CD14-positive monocyte (primary cell): ENCODE results near the gene GRAMD1A. TPM values are rescaled to one million over a fixed set of nuclear protein-coding genes. Genes with fewer than 3 reads are reported as not detected.

Experiments used
- DNase-seq, 3 donors: peaks; one replicate each; pipeline ENCODE4 v3.0.0-alpha.2; 2011 to 2022
- H2AFZ ChIP-seq: 2 replicates; pipeline ENCODE4 v1.6.0; 2012; ENCODE audit warnings: mild to moderate bottlenecking, low read depth, low read length, inconsistent platforms; ENCODE audit not compliant: insufficient read depth, poor library complexity, severe bottlenecking
- H3K27ac ChIP-seq, 2 donors: 1 replicate in 1 of 2; 2 replicates in 1 of 2; pipeline ENCODE4 v1.5.1; 2012 to 2013; ENCODE audit warnings: low read length in 2 of 2, control low read depth in 1 of 2, inconsistent platforms in 1 of 2, low read depth in 1 of 2, mild to moderate bottlenecking in 1 of 2
- H3K27me3 ChIP-seq, 2 donors: one replicate each; pipeline versions ENCODE4 v1.6.0 to v1.6.1; 2011 to 2013; ENCODE audit warnings: low read length in 2 of 2; ENCODE audit not compliant: control insufficient read depth in 2 of 2, insufficient read depth in 2 of 2
- H3K36me3 ChIP-seq, 2 donors: replicated peaks in 1 of 2; 1 replicate in 1 of 2; 2 replicates in 1 of 2; pipeline versions ENCODE4 v1.5.1 to v1.6.1; 2012 to 2013; ENCODE audit warnings: low read length in 2 of 2, control low read depth in 1 of 2, inconsistent platforms in 1 of 2, mild to moderate bottlenecking in 1 of 2; ENCODE audit not compliant: insufficient read depth in 2 of 2, control insufficient read depth in 1 of 2
- H3K4me1 ChIP-seq, 2 donors: 1 replicate in 1 of 2; 2 replicates in 1 of 2; pipeline versions ENCODE4 v1.5.1 to v1.6.1; 2012 to 2013; ENCODE audit warnings: low read length in 2 of 2, control low read depth in 1 of 2, inconsistent platforms in 1 of 2, mild to moderate bottlenecking in 1 of 2, moderate library complexity in 1 of 2; ENCODE audit not compliant: insufficient read depth in 2 of 2, control insufficient read depth in 1 of 2
- H3K4me2 ChIP-seq: replicated peaks from 2 replicates; pipeline ENCODE3; 2012; ENCODE audit warnings: low read length, moderate library complexity, mild to moderate bottlenecking; ENCODE audit not compliant: poor library complexity, severe bottlenecking; ENCODE audit errors: extremely low read depth
- H3K4me3 ChIP-seq, 3 experiments: fragments of 200-600 bp in 1 of 3; sonication (generic) in 1 of 3; replicated peaks in 1 of 3; 1 replicate in 2 of 3; 2 replicates in 1 of 3; pipeline ENCODE4 v1.5.1; 2011 to 2013; ENCODE audit warnings: low read length in 3 of 3, mild to moderate bottlenecking in 3 of 3, control low read depth in 2 of 3, low read depth in 2 of 3, inconsistent platforms in 1 of 3, moderate library complexity in 1 of 3
- H3K79me2 ChIP-seq: 2 replicates; pipeline ENCODE4 v1.6.0; 2012; ENCODE audit warnings: mild to moderate bottlenecking, control low read depth, inconsistent platforms, low read length, moderate library complexity; ENCODE audit not compliant: insufficient read depth
- H3K9ac ChIP-seq: 2 replicates; pipeline ENCODE4 v1.6.0; 2017; ENCODE audit warnings: low read length, mild to moderate bottlenecking; ENCODE audit not compliant: insufficient read depth, poor library complexity, severe bottlenecking
- H3K9me3 ChIP-seq, 2 donors: replicated peaks in 1 of 2; 1 replicate in 1 of 2; 2 replicates in 1 of 2; pipeline versions ENCODE4 v1.5.1 to v1.6.1; 2012 to 2013; ENCODE audit warnings: low read length in 2 of 2, control low read depth in 1 of 2; ENCODE audit not compliant: control insufficient read depth in 1 of 2, insufficient read depth in 1 of 2
- H4K20me1 ChIP-seq: 2 replicates; pipeline ENCODE4 v1.6.0; 2012; ENCODE audit warnings: mild to moderate bottlenecking, low read length, control low read depth, moderate library complexity; ENCODE audit not compliant: insufficient read depth
- H3K27ac Mint-ChIP-seq, 7 donors: one replicate each; pipeline ENCODE4 v1.8.0; 2020; ENCODE audit warnings: mild to moderate bottlenecking in 7 of 7, mixed read lengths in 7 of 7, moderate library complexity in 6 of 7, inconsistent platforms in 2 of 7
- H3K27me3 Mint-ChIP-seq, 3 donors: one replicate each; pipeline ENCODE4 v1.8.0; 2021 to 2022; ENCODE audit warnings: low read depth in 3 of 3, mild to moderate bottlenecking in 3 of 3, mixed read lengths in 3 of 3, moderate library complexity in 3 of 3, inconsistent platforms in 1 of 3
- H3K36me3 Mint-ChIP-seq, 2 donors: one replicate each; pipeline ENCODE4 v1.8.0; 2020; ENCODE audit warnings: mixed read lengths in 2 of 2, inconsistent platforms in 1 of 2, mild to moderate bottlenecking in 1 of 2
- H3K4me1 Mint-ChIP-seq: one replicate; pipeline ENCODE4 v1.8.0; 2020; ENCODE audit warnings: mild to moderate bottlenecking, mixed read lengths
- H3K4me3 Mint-ChIP-seq, 2 donors: one replicate each; pipeline ENCODE4 v1.8.0; 2020; ENCODE audit warnings: mild to moderate bottlenecking in 2 of 2, mixed read lengths in 2 of 2, moderate library complexity in 1 of 2
- H3K9me3 Mint-ChIP-seq, 7 donors: one replicate each; pipeline ENCODE4 v1.8.0; 2020 to 2022; ENCODE audit warnings: mixed read lengths in 7 of 7, mild to moderate bottlenecking in 6 of 7, moderate library complexity in 6 of 7, inconsistent platforms in 2 of 7
- CTCF ChIP-seq: fragments of 200-600 bp; IDR thresholded peaks from one replicate; pipeline ENCODE4 v1.8.0; 2022; ENCODE audit warnings: antibody characterized with exemption, mild to moderate bottlenecking
- WGBS: methylation state at CpG from one replicate; pipeline ENCODE4 v1.1.5; 2013; ENCODE audit warnings: missing lambda C conversion rate; ENCODE audit not compliant: insufficient coverage; 5-methylcytosine and 5-hydroxymethylcytosine counted together
- intact Hi-C, 2 donors: fragments of 100-400 bp; cut with micrococcal nuclease; formaldehyde crosslinking; loops; one replicate each; pipeline versions ENCODE4 v1.15.0 to v1.15.1; 2023
- polyA plus RNA-seq, 3 donors: library from polyadenylated mRNA; depleted of rRNA in 1 of 3; unstranded in 2 of 3; stranded (reverse) in 1 of 3; fragments of 300-500 nt in 2 of 3; fragments of >200 nt in 1 of 3; fragmentation: Illumina TruSeq in 2 of 3; gene quantifications; 1 replicate in 2 of 3; 2 replicates in 1 of 3; pipeline ENCODE4 v1.2.3, GENCODE V29; 2012 to 2021

The GRAMD1A gene
- polyA plus RNA-seq, 3 donors = 9.3 to 73.9 (median 15.1) TPM

- H4K20me1 ChIP-seq = peaks cover 21% of the 10 kb centered on the region
- H3K4me1 ChIP-seq = peaks cover 29 to 32% of the 10 kb centered on the region in 2 donors
- H3K27me3 Mint-ChIP-seq = peaks cover 0 to 1% (median 0%) of the 10 kb centered on the region in 3 donors
- no peak overlapping the region for H3K4me2 ChIP-seq
- no peak overlapping the region for H3K4me3 Mint-ChIP-seq
- no peak for DNase-seq
- no peak overlapping the region for H3K9ac ChIP-seq
- intact Hi-C loops = no loop called here
- peaks cover 80 to 98% of the 10 kb centered on the region in 2 donors for H3K36me3 ChIP-seq
- no peaks in the 10 kb centered on the region for H3K27me3 ChIP-seq
- H3K27ac ChIP-seq = no peak overlapping the region
- H3K27ac Mint-ChIP-seq = no peak overlapping the region
- TF ChIP-seq CTCF = no peak
- no peaks in the 10 kb centered on the region for H3K79me2 ChIP-seq
- no peaks in the 10 kb centered on the region for H3K9me3 ChIP-seq
- H3K36me3 Mint-ChIP-seq = peaks cover 83 to 95% of the 10 kb centered on the region in 2 donors
- no peak overlapping the region for H3K4me3 ChIP-seq
- H3K4me1 Mint-ChIP-seq = peaks cover 24% of the 10 kb centered on the region
- no peaks in the 10 kb centered on the region for H3K9me3 Mint-ChIP-seq
- WGBS = 98% methylated on average over 16 of the region's 25 CpGs
- H2AFZ ChIP-seq = no peak overlapping the region
Measured at GRCh38 chr19:35021596-35021995, 21.5 kb downstream of the GRAMD1A start.

- DNase-seq = no peak
- no peaks in the 10 kb centered on the region for H3K9me3 ChIP-seq
- no peaks in the 10 kb centered on the region for H3K27me3 ChIP-seq
- intact Hi-C loops = no loop called here
- H3K4me1 Mint-ChIP-seq = peaks cover 19% of the 10 kb centered on the region
- peaks cover 87 to 98% of the 10 kb centered on the region in 2 donors for H3K36me3 ChIP-seq
- peaks cover 21% of the 10 kb centered on the region for H4K20me1 ChIP-seq
- peaks cover 86 to 97% of the 10 kb centered on the region in 2 donors for H3K36me3 Mint-ChIP-seq
- no peak overlapping the region for H3K4me3 ChIP-seq
- no peak overlapping the region for H3K27ac ChIP-seq
- no peak for TF ChIP-seq CTCF
- no peak overlapping the region for H3K4me3 Mint-ChIP-seq
- peak overlapping the region in 1 of 7 donors; percentile 6 for H3K27ac Mint-ChIP-seq
- peaks cover 20 to 23% of the 10 kb centered on the region in 2 donors for H3K4me1 ChIP-seq
- no peaks in the 10 kb centered on the region for H3K9me3 Mint-ChIP-seq
- no peak overlapping the region for H3K9ac ChIP-seq
- no peak overlapping the region for H3K4me2 ChIP-seq
- peaks cover 0 to 2% (median 0%) of the 10 kb centered on the region in 3 donors for H3K27me3 Mint-ChIP-seq
- WGBS = 80% methylated on average over 8 of the region's 14 CpGs
- H2AFZ ChIP-seq = no peak overlapping the region
- no peaks in the 10 kb centered on the region for H3K79me2 ChIP-seq
Measured at GRCh38 chr19:35022460-35022859, 22.3 kb downstream of the GRAMD1A start.
